SK-N-SH treated with all-trans-retinoic acid at 6 μM for 48 hours (cell line): ENCODE measurements around the gene FIGNL2.

Experiments used
- ISL1 ChIP-seq: fragments of 250-450 bp; sonication (Bioruptor Pico); IDR thresholded peaks from 2 replicates; pipeline ENCODE4 v2.1.2; 2022; ENCODE audit warnings: mild to moderate bottlenecking, moderate library complexity
- PATZ1 ChIP-seq: fragments of 250-450 bp; sonication (Bioruptor Pico); IDR thresholded peaks from 2 replicates; pipeline ENCODE4 v1.8.0; 2020; ENCODE audit warnings: mild to moderate bottlenecking, moderate library complexity, borderline replicate concordance
- ZC3H10 ChIP-seq: fragments of 250-450 bp; sonication (Bioruptor Pico); IDR thresholded peaks from 2 replicates; pipeline ENCODE4 v1.5.1; 2021; ENCODE audit warnings: mild to moderate bottlenecking, moderate library complexity

GRCh38 chr12:51833448-51834227 lies 14.9 kb downstream of the FIGNL2 start:
- no peak for TF ChIP-seq ISL1 (CRISPR knock-in tag)
- TF ChIP-seq ZC3H10 (CRISPR knock-in tag) = no peak
- no peak for TF ChIP-seq PATZ1 (CRISPR knock-in tag)
